Hematopoietic multipotent progenitor cell treated with erythropoietin and hydrocortisone succinate and interleukin-3 and kit ligand, for 6 days (in vitro differentiated cells): ENCODE results near the gene COG1.

Experiments
- DNase-seq: peaks from one replicate; pipeline ENCODE4 v3.0.0-alpha.2; 2015

The COG1 gene

DNA sequence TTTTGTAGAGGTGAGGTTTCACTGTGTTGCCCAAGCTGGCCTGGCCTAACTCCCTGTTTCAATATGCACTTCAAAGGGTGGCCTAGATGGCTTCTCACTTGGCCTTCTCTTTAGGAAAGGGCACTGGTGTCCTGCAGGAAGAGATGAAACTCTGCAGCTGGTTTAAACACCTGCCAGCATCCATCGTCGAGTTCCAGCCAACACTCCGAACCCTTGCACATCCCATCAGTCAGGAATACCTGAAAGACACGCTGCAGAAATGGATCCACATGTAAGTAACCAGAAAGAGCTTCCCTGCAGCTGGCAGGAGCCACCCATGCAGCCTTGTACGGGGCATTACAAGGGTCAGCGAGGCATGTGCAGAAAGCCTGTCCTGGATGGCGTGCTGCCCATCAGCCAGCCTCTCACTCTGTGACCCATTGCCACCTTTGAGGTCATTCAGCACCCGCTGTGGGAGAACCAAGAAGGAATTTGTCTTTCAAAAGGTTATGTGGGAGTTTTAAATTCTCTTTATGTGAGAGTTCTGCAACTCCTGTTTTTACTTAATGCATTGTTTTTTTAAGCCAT lies 7.0 kb downstream of the COG1 start:
- no peak for DNase-seq

DNA sequence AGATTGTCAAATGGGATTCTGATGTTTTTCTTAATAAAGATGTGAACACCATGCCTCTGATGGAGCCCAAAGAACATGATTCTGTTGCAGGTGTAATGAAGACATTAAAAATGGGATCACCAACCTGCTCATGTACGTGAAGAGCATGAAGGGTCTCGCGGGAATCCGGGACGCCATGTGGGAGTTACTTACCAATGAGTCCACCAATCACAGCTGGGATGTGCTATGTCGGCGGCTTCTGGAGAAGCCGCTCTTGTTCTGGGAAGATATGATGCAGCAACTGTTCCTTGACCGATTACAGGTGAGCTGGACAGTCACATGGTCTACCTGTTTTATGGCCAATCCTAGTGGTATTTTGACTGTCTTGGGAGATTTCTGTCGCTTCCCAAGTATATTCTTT lies 7.6 kb downstream of the COG1 start:
- no peak for DNase-seq

DNA sequence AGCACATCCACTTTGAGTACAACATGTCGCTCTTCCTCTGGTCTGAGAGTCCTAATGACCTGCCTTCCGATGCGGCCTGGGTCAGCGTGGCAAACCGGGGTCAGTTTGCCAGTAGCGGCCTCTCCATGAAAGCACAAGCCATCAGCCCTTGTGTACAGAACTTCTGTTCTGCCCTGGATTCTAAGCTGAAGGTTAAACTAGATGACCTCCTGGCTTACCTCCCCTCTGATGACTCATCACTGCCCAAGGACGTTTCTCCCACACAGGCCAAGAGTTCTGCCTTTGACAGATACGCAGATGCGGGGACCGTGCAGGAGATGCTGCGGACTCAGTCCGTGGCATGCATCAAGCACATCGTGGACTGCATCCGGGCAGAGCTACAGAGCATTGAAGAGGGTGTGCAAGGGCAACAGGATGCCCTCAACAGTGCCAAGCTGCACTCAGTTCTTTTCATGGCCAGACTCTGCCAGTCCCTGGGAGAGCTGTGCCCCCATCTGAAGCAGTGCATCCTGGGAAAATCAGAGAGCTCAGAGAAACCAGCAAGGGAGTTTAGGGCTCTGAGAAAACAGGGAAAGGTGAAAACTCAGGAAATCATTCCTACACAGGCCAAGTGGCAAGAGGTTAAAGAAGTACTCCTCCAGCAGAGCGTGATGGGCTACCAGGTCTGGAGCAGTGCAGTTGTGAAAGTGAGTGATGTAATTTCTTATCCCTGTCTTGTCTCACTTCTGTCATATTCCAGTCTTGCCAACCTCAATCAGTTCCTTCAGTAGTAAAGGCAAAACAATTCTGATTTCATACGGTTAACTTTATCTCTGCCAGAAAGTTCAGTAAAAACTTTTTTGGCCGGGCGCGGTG lies 8.6 kb downstream of the COG1 start:
- DNase-seq: no peak

DNA sequence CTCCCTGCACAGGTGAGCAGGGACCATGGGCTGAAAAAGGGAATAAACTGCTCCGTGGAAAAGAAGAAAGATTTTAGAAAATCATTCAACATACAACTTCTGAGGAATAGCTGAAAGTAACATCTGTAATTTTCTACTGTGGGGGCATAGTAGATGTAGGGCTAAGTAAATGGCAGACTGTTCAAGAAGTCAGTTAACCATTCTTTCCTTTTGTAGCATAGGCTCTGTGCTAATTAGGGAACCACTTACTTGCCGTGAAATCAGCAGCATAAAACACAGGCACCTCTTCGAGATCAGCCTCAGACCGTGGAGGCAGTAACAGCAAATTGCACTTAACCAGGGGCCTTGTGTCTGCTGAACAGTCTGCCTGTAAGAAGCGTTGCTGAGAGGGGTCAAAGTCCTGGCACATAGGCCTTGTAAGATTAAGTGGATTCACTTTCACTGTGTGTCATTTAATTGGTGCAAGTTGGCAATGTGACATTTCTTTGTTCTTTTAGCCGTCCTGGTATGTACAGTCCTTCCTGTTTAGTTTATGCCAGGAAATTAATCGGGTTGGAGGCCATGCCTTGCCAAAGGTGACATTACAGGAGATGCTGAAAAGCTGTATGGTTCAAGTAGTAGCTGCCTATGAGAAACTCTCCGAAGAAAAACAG lies 10.4 kb downstream of the COG1 start:
- DNase-seq: no peak

DNA sequence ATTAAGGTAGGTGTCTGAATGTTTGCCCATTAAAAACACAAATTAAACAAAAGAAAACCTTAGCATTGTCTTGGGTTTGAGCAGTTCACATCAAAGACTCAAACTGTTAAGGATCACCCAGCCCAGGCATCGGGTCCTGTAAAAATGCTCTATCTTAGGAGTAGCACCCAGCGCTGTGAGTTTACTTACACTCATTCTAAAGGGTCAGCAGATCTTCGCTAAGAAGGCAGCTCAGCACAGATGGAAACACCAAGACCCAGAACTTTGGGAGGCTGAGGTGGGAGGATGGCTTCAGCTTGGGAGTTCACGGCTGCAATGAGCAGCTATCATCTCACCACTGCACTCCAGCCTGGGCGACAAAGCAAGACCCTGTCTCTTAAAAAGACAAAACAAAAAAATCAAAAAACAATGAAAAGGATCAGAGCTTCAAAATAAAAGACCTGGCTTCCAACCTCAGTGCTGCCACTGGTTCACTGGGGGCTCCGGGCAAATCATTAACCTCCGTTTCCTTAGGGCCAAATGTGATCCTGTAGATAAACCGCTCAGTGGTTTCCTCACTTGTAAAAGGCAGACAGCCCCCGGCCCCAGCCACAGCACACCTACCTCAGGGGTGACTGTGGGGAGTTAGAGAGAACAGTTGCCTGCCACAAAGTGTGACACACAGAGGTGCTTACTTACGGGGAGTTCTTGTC lies 11.1 kb downstream of the COG1 start:
- DNase-seq: peak; percentile 41

DNA sequence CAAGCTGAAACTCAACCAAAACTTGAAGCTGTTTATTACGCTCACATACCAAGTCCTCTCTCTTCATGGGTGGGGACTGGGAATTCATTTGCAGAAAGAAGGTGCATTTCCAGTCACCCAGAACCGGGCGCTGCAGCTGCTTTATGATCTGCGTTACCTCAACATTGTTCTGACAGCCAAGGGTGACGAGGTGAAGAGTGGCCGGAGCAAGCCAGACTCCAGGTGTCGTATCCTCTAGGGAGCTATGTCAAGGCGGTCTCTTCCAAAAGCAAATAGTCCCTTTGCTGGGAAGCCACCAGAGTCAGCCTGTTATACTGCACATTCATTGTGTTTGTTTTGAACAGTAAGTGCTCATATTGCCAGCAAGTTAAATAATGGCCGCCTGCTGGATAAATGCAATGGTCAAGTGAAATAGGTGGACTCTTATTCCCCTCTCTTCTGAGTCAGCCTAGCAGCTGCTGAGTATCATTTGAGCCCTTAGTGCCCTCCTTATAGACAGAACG lies 12.7 kb downstream of the COG1 start:
- no peak for DNase-seq

DNA sequence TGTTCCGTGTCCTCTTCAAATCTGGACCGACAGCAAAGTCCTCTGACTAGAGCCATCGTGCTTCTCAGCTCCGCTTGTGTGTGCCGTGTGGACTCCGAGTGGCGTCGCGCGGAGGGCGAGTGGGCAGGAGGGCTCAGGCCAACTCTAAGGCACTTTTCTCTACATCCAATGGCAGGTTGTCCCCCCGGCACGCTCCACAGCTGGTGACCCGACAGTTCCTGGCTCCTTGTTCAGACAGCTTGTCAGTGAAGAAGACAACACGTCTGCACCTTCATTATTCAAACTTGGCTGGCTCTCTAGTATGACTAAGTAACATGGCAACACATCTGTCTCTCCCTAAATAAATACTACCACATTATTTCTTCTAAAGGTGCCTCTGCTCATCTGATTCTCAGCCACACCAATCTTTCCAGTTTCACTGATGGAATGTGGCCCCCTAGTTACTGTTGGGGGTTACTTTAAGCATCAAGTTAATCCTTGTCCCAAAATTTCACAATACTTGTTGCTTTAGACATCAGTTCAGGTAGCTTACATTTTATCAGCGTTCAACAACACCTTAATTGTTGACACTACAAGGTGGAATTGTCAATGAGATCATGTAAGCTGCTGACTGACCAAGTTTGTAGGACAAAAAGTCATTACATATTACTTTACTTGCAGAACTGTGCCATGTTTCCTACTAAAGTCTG lies 15.4 kb downstream of the COG1 start:
- no peak for DNase-seq

DNA sequence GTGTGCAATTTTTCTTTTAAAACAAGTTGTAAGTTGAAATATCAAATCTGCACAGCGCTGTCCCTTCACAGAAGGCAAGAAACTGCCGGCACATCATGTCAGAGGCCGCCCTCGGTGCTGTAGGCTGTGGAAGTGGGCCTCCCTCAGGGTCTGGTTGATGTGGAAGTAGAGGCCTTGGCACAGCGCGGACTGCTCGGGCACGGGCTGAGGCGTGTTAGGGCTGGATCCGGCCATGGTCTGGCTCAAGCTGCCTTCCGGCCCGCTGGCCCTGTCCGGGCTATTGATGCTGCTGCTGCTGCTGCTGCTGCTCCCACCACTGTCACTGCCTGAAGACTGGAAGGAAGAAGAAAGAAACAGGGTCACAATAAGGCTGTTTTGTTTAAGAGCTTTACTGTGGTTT lies 16.6 kb downstream of the COG1 start:
- DNase-seq: no peak

DNA sequence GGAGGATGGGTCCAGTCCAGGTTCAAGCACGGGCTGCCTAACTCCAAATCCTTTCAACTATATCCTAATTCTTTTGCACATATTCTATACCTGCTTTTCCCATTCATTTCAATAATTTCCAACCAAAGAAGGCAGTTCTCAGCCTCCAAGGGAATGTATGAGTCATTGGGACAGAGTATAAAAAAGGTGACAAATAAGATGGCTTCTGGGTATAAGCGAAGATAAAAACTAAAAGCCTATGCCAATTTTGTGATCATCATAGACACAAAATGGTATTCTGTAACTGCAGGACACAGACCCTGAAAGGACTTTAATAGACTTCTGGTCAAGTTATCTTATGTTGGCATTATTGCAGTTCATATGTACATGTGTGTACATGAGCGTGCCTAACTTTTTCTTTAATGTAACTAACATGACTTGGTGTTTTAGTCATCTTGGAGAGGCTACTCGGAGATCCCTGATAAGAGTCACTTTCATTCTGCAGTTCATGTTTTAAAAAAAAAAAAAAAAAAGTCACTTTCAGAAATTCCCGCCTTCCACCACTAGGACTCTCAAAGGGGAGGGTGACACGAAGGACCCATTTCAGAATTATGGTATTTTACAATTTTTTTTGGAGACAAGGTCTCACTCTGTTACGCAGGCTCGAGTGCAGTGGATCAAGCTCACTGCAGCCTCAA lies 17.3 kb downstream of the COG1 start:
- peak; percentile 79 for DNase-seq

DNA sequence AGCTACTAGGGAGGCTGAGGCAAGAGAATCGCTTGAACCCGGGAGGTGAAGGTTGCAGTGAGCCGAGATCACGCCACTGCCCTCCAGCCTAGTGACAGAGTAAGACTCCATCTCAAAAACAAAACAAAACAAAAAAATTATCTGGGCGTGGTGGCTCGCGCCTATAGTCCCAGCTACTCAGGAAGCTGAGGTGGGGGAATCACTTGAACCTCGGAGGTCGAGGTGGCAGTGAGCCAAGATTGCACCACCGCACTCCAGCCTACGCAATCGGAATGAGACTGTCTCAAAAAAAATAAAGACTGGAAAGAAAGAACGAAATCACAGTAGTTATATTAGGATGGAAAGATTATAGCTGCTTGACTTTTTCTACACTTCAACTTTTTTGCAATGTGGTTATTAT lies 18.9 kb downstream of the COG1 start:
- DNase-seq: peak; percentile 33

DNA sequence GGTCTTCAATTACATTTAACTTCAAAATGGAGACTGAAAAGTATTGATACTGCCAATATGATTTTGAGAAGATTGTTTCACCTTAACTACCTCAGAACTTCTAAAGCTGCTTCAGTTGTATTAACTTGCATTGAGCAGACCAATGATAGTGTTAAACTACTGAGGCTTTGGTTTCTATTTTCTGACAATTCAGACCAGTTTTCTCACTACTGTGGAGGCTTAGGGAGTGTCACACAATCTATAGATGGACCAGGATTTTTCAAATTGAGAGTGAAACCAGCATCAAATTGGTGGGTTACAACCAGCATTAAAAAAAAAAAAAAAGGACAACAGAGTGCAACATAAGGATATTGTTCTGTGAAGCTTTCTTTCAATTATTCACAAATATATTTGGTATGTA lies 21.2 kb downstream of the COG1 start:
- DNase-seq: no peak

DNA sequence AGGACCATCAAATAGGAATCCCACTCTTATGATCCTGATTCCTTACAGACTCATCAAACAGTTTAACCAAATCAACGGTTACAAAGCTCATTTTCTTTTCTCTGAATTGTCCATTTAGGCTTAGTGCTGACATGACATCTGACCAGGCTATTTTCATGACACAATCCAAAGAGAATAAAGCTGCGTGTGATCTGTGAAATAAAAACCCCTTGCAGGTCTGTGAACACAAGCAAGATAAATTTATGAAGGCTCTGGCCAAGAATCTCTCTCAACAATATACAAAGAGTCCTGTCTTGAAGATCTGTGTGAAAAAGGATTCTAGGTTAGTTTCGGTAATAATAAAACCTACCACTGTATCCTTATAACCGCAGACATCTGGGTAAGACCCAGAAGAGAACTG lies 22.0 kb downstream of the COG1 start:
- no peak for DNase-seq

DNA sequence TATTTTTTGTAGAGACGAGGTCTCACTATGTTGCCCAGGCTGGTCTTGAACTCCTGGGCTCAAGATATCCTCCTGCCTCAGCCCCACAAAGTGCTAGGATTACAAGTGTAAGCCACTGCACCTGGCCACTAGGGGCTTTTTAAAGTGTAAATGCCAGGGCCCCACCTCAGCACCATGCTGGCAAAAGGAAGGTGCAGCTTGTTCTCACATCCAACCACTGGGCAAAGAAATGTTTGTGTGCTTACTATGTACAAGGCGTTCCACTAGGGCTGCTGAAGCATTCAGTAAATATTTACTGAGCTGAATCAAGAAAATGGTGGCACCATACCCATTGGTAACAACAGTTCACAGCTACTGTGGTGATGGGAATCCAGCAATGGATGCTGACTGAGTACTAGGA lies 22.6 kb downstream of the COG1 start:
- DNase-seq: no peak

DNA sequence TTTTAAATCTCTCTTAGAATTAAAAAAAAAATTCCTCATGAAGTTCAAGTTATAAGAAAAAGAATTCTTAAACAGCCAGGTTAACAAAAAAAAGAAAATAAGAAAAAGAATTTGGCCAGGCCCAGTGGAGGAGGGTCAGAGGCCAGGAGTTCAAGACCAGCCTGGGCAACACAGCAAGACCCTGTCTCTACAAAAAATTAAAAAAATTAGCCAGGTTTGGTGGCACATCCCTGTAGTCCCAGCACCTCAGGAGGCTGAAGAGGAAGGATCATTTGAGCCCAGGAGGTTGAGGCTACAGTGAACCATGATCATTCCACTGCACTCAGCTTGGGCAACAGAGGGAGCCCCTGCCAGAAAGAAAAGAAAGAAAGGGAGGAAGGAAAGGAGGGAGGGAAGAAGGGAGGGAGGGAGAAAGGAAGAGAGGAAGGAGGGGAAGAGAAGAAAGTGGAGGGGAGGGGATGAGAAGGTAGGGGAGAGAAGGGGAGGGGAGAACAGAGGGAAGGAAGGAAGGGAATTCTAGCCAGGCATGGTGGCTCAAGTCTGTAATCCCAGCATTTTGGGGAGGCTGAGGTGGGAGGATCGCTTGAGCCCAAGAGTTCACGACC lies 30.9 kb downstream of the COG1 start:
- DNase-seq: no peak

DNA sequence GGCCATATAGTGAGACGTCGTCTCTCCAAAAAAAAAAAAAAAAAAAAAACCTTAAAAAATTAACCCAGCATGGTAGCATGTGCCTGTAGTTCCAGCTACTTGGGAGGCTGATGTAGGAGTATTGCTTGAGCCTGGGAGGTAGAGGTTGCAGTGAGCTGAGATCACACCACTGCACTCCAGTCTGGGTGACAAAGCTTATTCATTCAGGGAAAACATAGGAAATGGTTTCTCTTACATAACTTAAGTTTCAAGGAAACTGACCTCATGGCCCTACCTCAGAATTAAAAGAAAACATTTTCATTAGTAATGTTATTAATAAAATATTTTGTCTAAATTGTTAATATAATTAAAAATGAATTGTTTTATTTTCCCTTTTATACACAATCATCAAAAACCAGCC lies 31.4 kb downstream of the COG1 start:
- DNase-seq: no peak

DNA sequence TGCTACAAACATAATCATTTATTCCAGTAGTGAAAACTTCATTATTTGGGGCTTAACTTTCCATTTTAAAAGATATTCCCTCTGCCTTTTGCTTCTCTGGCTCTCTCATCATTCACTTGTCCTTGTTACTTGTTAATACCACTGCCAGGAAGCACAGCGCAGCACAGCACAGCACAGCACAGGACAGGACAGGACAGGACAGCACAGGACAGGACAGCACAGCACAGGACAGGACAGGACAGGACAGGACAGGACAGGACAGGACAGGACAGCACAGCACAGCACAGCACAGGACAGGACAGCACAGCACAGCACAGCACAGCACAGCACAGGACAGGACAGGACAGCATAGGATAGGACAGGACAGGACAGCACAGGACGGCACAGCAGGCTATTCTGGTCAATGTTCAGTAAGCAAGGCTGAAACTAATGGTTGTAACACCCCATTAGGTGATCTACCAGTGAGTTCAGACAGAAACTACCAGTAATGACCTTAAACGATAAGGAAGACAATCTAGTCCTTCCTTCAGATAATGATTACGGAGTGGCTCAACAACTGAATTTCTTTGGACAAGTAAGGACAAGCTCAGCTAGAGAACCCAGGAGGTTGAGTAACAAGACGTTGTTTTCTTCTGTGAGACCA lies 31.9 kb downstream of the COG1 start:
- DNase-seq: no peak

DNA sequence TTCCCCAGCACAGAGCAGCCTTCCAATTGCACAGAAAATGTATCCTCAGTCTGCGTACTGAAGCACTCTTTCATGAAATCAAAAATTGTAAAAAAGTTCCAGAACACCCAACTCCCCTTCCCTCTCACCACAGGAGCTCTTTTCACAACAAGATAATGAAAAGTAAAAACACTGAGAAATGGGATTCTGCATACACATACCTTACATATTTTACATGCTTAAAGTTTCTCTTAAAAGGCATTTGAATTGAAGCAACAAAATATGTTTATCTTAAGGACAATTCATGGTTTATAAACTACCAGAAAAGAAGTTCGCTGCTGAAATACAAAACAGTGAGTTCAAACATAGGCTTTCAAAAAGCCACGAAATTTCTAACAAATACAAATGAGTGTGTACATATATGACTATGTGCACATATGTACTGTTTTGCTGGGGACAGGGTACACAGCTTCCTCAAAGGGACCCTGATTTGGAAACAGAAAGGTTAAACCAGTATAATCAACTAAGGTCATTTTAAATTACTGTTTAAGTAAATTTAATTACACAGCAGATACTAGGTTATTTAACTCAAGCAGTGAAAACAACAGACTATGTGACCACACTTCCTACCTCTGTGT lies 33.8 kb downstream of the COG1 start:
- DNase-seq: no peak

DNA sequence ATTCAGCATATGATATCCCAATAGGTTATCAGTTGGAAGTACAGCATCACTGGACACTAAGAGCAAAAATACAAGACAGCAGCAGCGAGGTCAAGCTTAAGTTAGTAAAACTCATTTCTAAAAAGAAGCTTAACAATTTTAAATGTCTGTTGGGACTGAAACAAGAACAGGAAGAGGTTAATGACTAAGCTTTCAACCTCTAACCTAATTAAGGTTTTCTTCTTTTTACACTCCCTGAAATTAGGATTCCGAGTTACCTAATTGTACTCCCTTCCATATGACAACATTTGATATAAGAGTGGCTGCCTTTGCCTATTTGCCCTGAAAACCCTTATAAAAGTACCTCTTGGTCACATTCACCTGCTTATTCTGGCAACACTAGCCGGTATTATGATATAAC lies 34.5 kb downstream of the COG1 start:
- no peak for DNase-seq

DNA sequence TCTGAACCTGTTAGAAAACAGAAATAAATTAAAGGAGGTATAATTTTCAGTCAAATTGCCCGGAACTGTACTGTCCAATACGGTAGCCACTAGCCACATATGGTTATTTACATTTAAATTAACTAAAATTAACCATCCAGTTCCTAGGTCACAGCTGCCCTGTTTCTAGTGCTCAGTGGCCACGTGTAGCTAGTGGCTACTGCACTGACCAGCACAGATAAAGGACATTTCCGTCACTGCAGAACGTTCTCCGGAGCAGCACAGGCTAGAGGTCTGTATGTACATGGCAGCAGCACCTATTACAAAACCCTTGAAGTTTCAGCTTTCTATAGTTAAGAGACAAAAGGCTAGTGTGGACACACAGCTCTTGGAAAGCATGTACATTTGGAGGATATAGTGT lies 35.1 kb downstream of the COG1 start:
- no peak for DNase-seq

DNA sequence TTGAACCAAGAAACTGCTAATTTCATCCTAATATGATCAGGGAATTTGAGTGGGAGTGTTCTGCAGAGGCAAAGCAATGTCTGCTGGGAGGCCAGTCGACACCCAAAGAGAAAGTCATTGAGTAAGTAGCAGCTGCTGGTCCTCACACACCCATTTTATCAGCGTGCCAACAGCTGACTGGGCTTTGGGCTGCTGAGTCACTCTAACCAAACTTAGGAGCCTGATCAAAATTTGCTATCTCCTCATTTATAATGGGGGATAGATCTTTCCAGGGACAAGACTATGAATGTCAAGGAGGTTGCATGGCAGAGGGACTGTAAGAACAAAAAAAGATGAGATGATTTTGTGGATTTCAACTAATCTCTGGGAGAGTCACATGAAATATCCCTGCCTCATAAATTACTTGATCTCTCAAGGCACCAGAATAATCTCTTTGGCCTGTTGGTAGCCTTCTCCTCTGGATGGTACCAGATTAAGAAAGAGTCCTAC lies 35.9 kb downstream of the COG1 start:
- DNase-seq: peak; percentile 96

DNA sequence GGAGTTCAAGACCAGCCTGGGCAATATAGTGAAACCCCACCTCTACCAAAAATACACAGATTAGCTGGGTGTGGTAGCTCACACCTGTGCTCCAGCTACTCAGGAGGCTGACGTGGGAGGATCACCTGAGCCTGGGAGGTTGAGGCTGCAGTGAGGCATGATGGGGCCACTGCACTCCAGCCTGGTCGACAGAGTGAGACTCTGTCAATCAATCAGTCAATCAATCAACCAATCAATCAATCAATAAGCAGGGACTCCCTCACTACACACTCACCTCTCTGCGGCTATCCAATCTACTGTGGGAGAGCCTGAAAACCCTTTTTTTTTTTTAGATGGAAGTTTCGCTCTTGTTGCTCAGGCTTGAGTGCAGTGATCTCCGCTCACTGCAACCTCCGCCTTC lies 37.2 kb downstream of the COG1 start:
- no peak for DNase-seq
